Measurements from ENCODE around the gene EMC9.
"Not testable (repeated sequence)": the region's sequence is repeated elsewhere in the genome, so short reads cannot be mapped to it uniquely, and the experiment has no call there.

The EMC9 gene

DNA sequence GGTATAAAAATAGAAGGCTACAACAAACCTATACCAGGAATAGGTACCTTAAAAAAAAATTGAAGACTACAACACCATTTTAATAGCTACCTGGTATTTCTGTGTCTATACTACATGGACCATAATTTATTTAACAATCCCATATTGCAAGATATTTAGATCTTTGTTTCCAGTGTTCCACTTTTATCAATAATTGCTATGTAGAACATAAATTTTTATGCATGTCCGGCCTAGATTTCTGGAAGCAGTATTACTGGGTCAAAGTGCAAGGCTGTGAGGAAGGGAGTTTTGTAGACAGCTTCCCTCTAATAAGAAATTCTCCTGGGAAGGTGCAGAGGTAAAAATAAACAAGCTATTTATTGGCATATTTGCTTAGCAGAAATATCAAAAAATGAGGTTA lies 30.9 kb downstream of the EMC9 start:
- Histone ChIP-seq H3K27me3 (replicated peaks in 2 of 5; ENCODE audit: control insufficient read depth in 4 of 5, insufficient read depth in 5 of 5, low read length in 4 of 5) (no peaks in the 10 kb centered on the region), H3K9me3 (ENCODE audit: control extremely low read depth in 1 of 5, control insufficient read depth in 4 of 5, insufficient read depth in 2 of 5, low read depth in 1 of 5, low read length in 4 of 5) (no peaks in the 10 kb centered on the region), H3K4me3 (ENCODE audit: control insufficient read depth in 1 of 7, extremely low read depth in 1 of 7, insufficient read depth in 4 of 7, low read depth in 2 of 7, low read length in 6 of 7) (no peak overlapping the region), H3K36me3 (ENCODE audit: control insufficient read depth in 4 of 4, insufficient read depth in 4 of 4, low read length in 3 of 4) (no peaks in the 10 kb centered on the region), H3K27ac (ENCODE audit: insufficient read depth in 1 of 2, low read depth in 1 of 2, low read length in 2 of 2, poor library complexity in 1 of 2, severe bottlenecking in 2 of 2) (no peak overlapping the region), H3K4me1 (ENCODE audit: control extremely low read depth in 1 of 4, control insufficient read depth in 4 of 4, insufficient read depth in 4 of 4, low read length in 3 of 4) (peaks cover 3 to 32% (median 14%) of the 10 kb centered on the region in 4 experiments)
- ChIA-PET CTCF (interaction anchor here (0.7 to 11.6 kb wide), 17 partner anchors 9 to 102 kb away, joined by 3 to 188 read pairs (median 5); partner anchors contain the start of genes CARMIL3, CHMP4A, FITM1 and IRF9), POLR2A (no interaction called here)
- no peak for DNase-seq
- WGBS (ENCODE audit: insufficient coverage): no CpG with 5 or more reads among the region's 1 CpG

DNA sequence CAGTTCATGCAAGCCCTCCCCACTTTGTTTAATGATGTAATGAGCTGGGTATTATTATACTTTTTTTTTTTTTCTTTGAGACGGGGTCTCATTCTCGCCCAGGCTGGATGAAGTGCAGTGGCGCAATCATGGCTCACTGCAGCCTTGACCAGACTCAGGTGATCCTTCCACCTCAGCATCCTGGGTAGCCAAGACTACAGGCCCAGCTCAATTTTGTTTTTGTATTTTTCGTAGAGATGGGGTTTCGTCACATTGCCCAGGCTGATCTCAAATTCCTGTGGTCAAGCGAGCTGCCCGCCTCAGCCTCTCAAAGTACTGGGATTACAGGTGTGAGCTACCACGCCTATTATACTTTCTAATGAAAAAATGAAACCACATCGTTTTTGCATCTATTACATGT lies 31.3 kb downstream of the EMC9 start:
- ChIA-PET POLR2A (no interaction called here), CTCF (interaction anchor here (0.6 to 11.6 kb wide), 21 partner anchors 9 to 805 kb away, joined by 3 to 188 read pairs (median 4); partner anchors contain the start of genes CARMIL3, CHMP4A, EMC9 and FITM1)
- no peak overlapping the region for H3K27ac ChIP-seq (ENCODE audit: insufficient read depth in 1 of 2, low read depth in 1 of 2, low read length in 2 of 2, poor library complexity in 1 of 2, severe bottlenecking in 2 of 2)
- peaks cover 0 to under 1% (median 0%) of the 10 kb centered on the region in 5 experiments for H3K9me3 ChIP-seq (ENCODE audit: control extremely low read depth in 1 of 5, control insufficient read depth in 4 of 5, insufficient read depth in 2 of 5, low read depth in 1 of 5, low read length in 4 of 5)
- no peak overlapping the region for H3K4me3 ChIP-seq (ENCODE audit: control insufficient read depth in 1 of 7, extremely low read depth in 1 of 7, insufficient read depth in 4 of 7, low read depth in 2 of 7, low read length in 6 of 7)
- no peak for DNase-seq
- no peaks in the 10 kb centered on the region for H3K27me3 ChIP-seq (replicated peaks in 2 of 5; ENCODE audit: control insufficient read depth in 4 of 5, insufficient read depth in 5 of 5, low read length in 4 of 5)
- H3K4me1 ChIP-seq (ENCODE audit: control extremely low read depth in 1 of 4, control insufficient read depth in 4 of 4, insufficient read depth in 4 of 4, low read length in 3 of 4): peaks cover 3 to 28% (median 12%) of the 10 kb centered on the region in 4 experiments
- 95% methylated on average over 6 of the region's 9 CpGs for WGBS (ENCODE audit: insufficient coverage)
- H3K36me3 ChIP-seq (ENCODE audit: control insufficient read depth in 4 of 4, insufficient read depth in 4 of 4, low read length in 3 of 4): peaks cover 0 to 1% (median 0%) of the 10 kb centered on the region in 4 experiments

- Histone ChIP-seq H3K9me3 (ENCODE audit: control extremely low read depth in 1 of 5, control insufficient read depth in 4 of 5, insufficient read depth in 2 of 5, low read depth in 1 of 5, low read length in 4 of 5) (peaks cover 0 to 5% (median 0%) of the 10 kb centered on the region in 5 experiments), H3K36me3 (ENCODE audit: control insufficient read depth in 4 of 4, insufficient read depth in 4 of 4, low read length in 3 of 4) (peaks cover 0 to 12% (median 8%) of the 10 kb centered on the region in 4 experiments), H3K4me3 (ENCODE audit: control insufficient read depth in 1 of 7, extremely low read depth in 1 of 7, insufficient read depth in 4 of 7, low read depth in 2 of 7, low read length in 6 of 7) (peak overlapping the region in 1 of 7 experiments; percentile 38), H3K27ac (ENCODE audit: insufficient read depth in 1 of 2, low read depth in 1 of 2, low read length in 2 of 2, poor library complexity in 1 of 2, severe bottlenecking in 2 of 2) (peak overlapping the region in 1 of 2 experiments; percentile 17), H3K27me3 (replicated peaks in 2 of 5; ENCODE audit: control insufficient read depth in 4 of 5, insufficient read depth in 5 of 5, low read length in 4 of 5) (no peaks in the 10 kb centered on the region), H3K4me1 (ENCODE audit: control extremely low read depth in 1 of 4, control insufficient read depth in 4 of 4, insufficient read depth in 4 of 4, low read length in 3 of 4) (peaks cover 3 to 20% (median 9%) of the 10 kb centered on the region in 4 experiments)
- CTCF ChIA-PET: interaction anchor here (0.5 to 11.6 kb wide), 28 partner anchors 9 to 539 kb away, joined by 3 to 188 read pairs (median 4); partner anchors contain the start of genes CARMIL3, IRF9, PCK2 and PSME1
- no peak for DNase-seq
- POLR2A ChIA-PET: interaction anchor here (0.8 to 2.0 kb wide), 4 partner anchors 14 to 38 kb away, joined by 3 to 12 read pairs (median 3); partner anchors contain the start of genes PCK2 and PSME2
- WGBS (ENCODE audit: insufficient coverage): 47% methylated on average over 5 of the region's 5 CpGs
These were observed 33.0 kb downstream of the EMC9 start for GRCh38 chr14:24108336-24108874.

- H3K27me3 ChIP-seq (replicated peaks in 2 of 5; ENCODE audit: control insufficient read depth in 4 of 5, insufficient read depth in 5 of 5, low read length in 4 of 5): no peaks in the 10 kb centered on the region
- no peak for DNase-seq
- H3K27ac ChIP-seq (ENCODE audit: insufficient read depth in 1 of 2, low read depth in 1 of 2, low read length in 2 of 2, poor library complexity in 1 of 2, severe bottlenecking in 2 of 2): no peak overlapping the region
- CTCF ChIA-PET: interaction anchor here (1.0 to 11.6 kb wide), 11 partner anchors 10 to 92 kb away, joined by 3 to 188 read pairs (median 7); partner anchors contain the start of genes IRF9 and PCK2
- POLR2A ChIA-PET: interaction anchor here (1.7 kb wide), 1 partner anchor 16 kb away, joined by 4 read pairs; no protein-coding TSS in a partner anchor
- 100% methylated on average over 1 of the region's 4 CpGs for WGBS (ENCODE audit: insufficient coverage)
- H3K4me3 ChIP-seq (ENCODE audit: control insufficient read depth in 1 of 7, extremely low read depth in 1 of 7, insufficient read depth in 4 of 7, low read depth in 2 of 7, low read length in 6 of 7): no peak overlapping the region
- peaks cover 0 to 5% (median 0%) of the 10 kb centered on the region in 5 experiments for H3K9me3 ChIP-seq (ENCODE audit: control extremely low read depth in 1 of 5, control insufficient read depth in 4 of 5, insufficient read depth in 2 of 5, low read depth in 1 of 5, low read length in 4 of 5)
- peaks cover 3 to 17% (median 6%) of the 10 kb centered on the region in 4 experiments for H3K4me1 ChIP-seq (ENCODE audit: control extremely low read depth in 1 of 4, control insufficient read depth in 4 of 4, insufficient read depth in 4 of 4, low read length in 3 of 4)
- H3K36me3 ChIP-seq (ENCODE audit: control insufficient read depth in 4 of 4, insufficient read depth in 4 of 4, low read length in 3 of 4): peaks cover 0 to 24% (median 13%) of the 10 kb centered on the region in 4 experiments
These were observed 34.6 kb downstream of the EMC9 start for GRCh38 chr14:24106672-24107271.

DNA sequence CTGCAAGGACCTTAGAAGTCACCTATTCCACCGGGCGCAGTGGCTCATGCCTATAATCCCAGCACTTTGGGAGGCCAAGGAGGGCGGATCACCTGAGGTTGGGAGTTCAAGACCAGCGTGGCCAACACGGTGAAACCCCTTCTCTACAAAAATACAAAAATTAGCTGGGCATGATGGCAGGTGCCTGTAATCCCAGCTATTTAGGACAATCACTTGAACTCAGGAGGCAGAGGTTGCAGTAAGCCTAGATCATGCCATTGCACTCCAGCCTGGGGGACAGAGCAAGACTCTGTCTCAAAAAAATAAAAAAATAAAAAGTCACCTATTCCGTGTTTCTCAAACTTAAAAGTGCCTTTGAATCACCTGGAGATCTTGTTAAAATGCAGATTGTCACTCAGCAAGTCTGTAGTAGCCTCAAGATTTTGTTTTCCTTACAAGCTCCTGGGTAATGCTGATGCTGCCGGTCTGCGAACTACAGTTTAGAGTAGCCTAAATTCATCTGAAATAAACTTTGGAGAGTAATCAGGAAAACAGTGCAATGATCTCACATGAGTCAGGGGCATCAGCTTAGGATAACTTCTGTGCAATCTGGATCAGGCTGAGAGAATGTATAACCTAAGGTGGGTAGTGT lies 35.7 kb downstream of the EMC9 start:
- H3K9me3 ChIP-seq (ENCODE audit: control extremely low read depth in 1 of 5, control insufficient read depth in 4 of 5, insufficient read depth in 2 of 5, low read depth in 1 of 5, low read length in 4 of 5); H3K27ac ChIP-seq (ENCODE audit: insufficient read depth in 1 of 2, low read depth in 1 of 2, low read length in 2 of 2, poor library complexity in 1 of 2, severe bottlenecking in 2 of 2); H3K4me3 ChIP-seq (ENCODE audit: control insufficient read depth in 1 of 7, extremely low read depth in 1 of 7, insufficient read depth in 4 of 7, low read depth in 2 of 7, low read length in 6 of 7); DNase-seq; H3K27me3 ChIP-seq (replicated peaks in 2 of 5; ENCODE audit: control insufficient read depth in 4 of 5, insufficient read depth in 5 of 5, low read length in 4 of 5): not testable (repeated sequence)
- H3K4me1 ChIP-seq (ENCODE audit: control extremely low read depth in 1 of 4, control insufficient read depth in 4 of 4, insufficient read depth in 4 of 4, low read length in 3 of 4): peaks cover 3 to 13% (median 6%) of the 10 kb centered on the region in 4 experiments
- ChIA-PET CTCF (interaction anchor here (1.1 to 11.6 kb wide), 6 partner anchors 9 to 47 kb away, joined by 3 to 188 read pairs (median 32); partner anchors contain the start of gene PCK2), POLR2A (interaction anchor here (1.2 to 1.7 kb wide), 2 partner anchors 11 to 15 kb away, joined by 4 to 5 read pairs; partner anchors contain the start of gene PCK2)
- peaks cover 0 to 33% (median 16%) of the 10 kb centered on the region in 4 experiments for H3K36me3 ChIP-seq (ENCODE audit: control insufficient read depth in 4 of 4, insufficient read depth in 4 of 4, low read length in 3 of 4)
- WGBS (ENCODE audit: insufficient coverage): 97% methylated on average over 7 of the region's 8 CpGs

DNA sequence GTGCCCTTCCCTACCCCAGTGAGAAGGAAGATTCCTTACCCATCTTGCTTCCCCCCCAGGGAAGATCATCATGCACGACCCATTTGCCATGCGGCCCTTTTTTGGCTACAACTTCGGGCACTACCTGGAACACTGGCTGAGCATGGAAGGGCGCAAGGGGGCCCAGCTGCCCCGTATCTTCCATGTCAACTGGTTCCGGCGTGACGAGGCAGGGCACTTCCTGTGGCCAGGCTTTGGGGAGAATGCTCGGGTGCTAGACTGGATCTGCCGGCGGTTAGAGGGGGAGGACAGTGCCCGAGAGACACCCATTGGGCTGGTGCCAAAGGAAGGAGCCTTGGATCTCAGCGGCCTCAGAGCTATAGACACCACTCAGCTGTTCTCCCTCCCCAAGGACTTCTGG lies 37.9 kb downstream of the EMC9 start:
- H3K9me3 ChIP-seq (ENCODE audit: control extremely low read depth in 1 of 5, control insufficient read depth in 4 of 5, insufficient read depth in 2 of 5, low read depth in 1 of 5, low read length in 4 of 5): peaks cover 0 to 5% (median 0%) of the 10 kb centered on the region in 5 experiments
- ChIA-PET CTCF (interaction anchor here (1.1 to 11.6 kb wide), 3 partner anchors 12 to 60 kb away, joined by 3 to 188 read pairs (median 33); no protein-coding TSS in a partner anchor), POLR2A (no interaction called here)

More for the DNA sequence above, 37.9 kb downstream of the EMC9 start:
- DNase-seq: no peak
- 92% methylated on average over 13 of the region's 13 CpGs for WGBS (ENCODE audit: insufficient coverage)
- Histone ChIP-seq H3K4me1 (ENCODE audit: control extremely low read depth in 1 of 4, control insufficient read depth in 4 of 4, insufficient read depth in 4 of 4, low read length in 3 of 4) (peaks cover 0 to 7% (median under 1%) of the 10 kb centered on the region in 4 experiments), H3K4me3 (ENCODE audit: control insufficient read depth in 1 of 7, extremely low read depth in 1 of 7, insufficient read depth in 4 of 7, low read depth in 2 of 7, low read length in 6 of 7) (no peak overlapping the region), H3K36me3 (ENCODE audit: control insufficient read depth in 4 of 4, insufficient read depth in 4 of 4, low read length in 3 of 4) (peaks cover 0 to 55% (median 30%) of the 10 kb centered on the region in 4 experiments), H3K27ac (ENCODE audit: insufficient read depth in 1 of 2, low read depth in 1 of 2, low read length in 2 of 2, poor library complexity in 1 of 2, severe bottlenecking in 2 of 2) (no peak overlapping the region), H3K27me3 (replicated peaks in 2 of 5; ENCODE audit: control insufficient read depth in 4 of 5, insufficient read depth in 5 of 5, low read length in 4 of 5) (no peaks in the 10 kb centered on the region)
